SU-DHL-6 (cell line): ENCODE measurements around the gene SLC6A7.

Experiments used
- H2AFZ ChIP-seq: fragments of 200-600 bp; sonication (generic); 2 replicates; pipeline ENCODE4 v1.6.1; 2014; ENCODE audit warnings: low read depth, mild to moderate bottlenecking, moderate library complexity, mixed read lengths, antibody characterized with exemption, low read length; ENCODE audit not compliant: severe bottlenecking
- H3F3A ChIP-seq: fragments of 200-600 bp; shearing (Covaris generic); 2 replicates; pipeline ENCODE4 v1.6.0; 2016; ENCODE audit warnings: antibody characterized with exemption, mild to moderate bottlenecking; ENCODE audit not compliant: insufficient read depth
- H3K27ac ChIP-seq: fragments of 200-600 bp; sonication (generic); 2 replicates; pipeline ENCODE4 v1.5.1; 2016; ENCODE audit warnings: low read depth, mild to moderate bottlenecking, low read length, moderate library complexity, mixed read lengths
- H3K27me3 ChIP-seq: fragments of 200-600 bp; sonication (generic), shearing (Covaris generic); 2 replicates; pipeline ENCODE4 v1.6.0; 2014; ENCODE audit warnings: mild to moderate bottlenecking, low read length
- H3K36me3 ChIP-seq: fragments of 200-600 bp; sonication (generic); 2 replicates; pipeline ENCODE4 v1.6.1; 2014; ENCODE audit warnings: mild to moderate bottlenecking, low read length, mixed read lengths
- H3K4me2 ChIP-seq: fragments of 300-600, 200-600 bp; shearing (Covaris generic), sonication (generic); 2 replicates; pipeline ENCODE4 v1.6.0; 2014; ENCODE audit warnings: low read length, low read depth, mild to moderate bottlenecking; ENCODE audit not compliant: poor library complexity, severe bottlenecking
- H3K4me3 ChIP-seq: fragments of 200-600 bp; sonication (generic); 2 replicates; pipeline ENCODE4 v1.5.1; 2014; ENCODE audit warnings: antibody characterized with exemption, low read length, mild to moderate bottlenecking, mixed read lengths; ENCODE audit not compliant: insufficient read depth, poor library complexity, severe bottlenecking
- H3K79me2 ChIP-seq: fragments of 200-600 bp; sonication (generic); 2 replicates; pipeline ENCODE4 v1.6.1; 2014; ENCODE audit warnings: mild to moderate bottlenecking, low read length, moderate library complexity; ENCODE audit not compliant: insufficient read depth
- H3K9ac ChIP-seq: fragments of 200-600 bp; sonication (generic); 2 replicates; pipeline ENCODE4 v1.7.0; 2014; ENCODE audit warnings: mild to moderate bottlenecking, low read length
- H3K9me2 ChIP-seq: fragments of 200-600 bp; sonication (generic); replicated peaks from 2 replicates; pipeline ENCODE4 v1.6.1; 2014; ENCODE audit warnings: low read length; ENCODE audit not compliant: insufficient read depth
- H3K9me3 ChIP-seq: fragments of 200-600 bp; sonication (generic); 2 replicates; pipeline ENCODE4 v1.6.1; 2014; ENCODE audit warnings: low read length, mixed read lengths; ENCODE audit not compliant: insufficient read depth
- H4K20me1 ChIP-seq: fragments of 200-600 bp; sonication (generic); 2 replicates; pipeline ENCODE4 v1.6.1; 2014; ENCODE audit warnings: low read depth, mild to moderate bottlenecking, antibody characterized with exemption, low read length, moderate library complexity, mixed read lengths
- EZH2phosphoT487 ChIP-seq: fragments of 200-600 bp; sonication (generic), shearing (Covaris generic); conservative IDR thresholded peaks from 2 replicates; pipeline ENCODE4 v1.6.1; 2018; ENCODE audit warnings: mild to moderate bottlenecking, antibody characterized with exemption, low read length, moderate library complexity, mixed read lengths
- TF ChIP-seq, protein P1 (sequence below): fragments of 200-600 bp; sonication (generic); IDR thresholded peaks from one replicate; pipeline ENCODE4 v1.5.1; 2017; ENCODE audit warnings: antibody characterized with exemption, mild to moderate bottlenecking, low read length, moderate library complexity; ENCODE audit not compliant: insufficient read depth, poor library complexity, severe bottlenecking

Gene SLC6A7

DNA sequence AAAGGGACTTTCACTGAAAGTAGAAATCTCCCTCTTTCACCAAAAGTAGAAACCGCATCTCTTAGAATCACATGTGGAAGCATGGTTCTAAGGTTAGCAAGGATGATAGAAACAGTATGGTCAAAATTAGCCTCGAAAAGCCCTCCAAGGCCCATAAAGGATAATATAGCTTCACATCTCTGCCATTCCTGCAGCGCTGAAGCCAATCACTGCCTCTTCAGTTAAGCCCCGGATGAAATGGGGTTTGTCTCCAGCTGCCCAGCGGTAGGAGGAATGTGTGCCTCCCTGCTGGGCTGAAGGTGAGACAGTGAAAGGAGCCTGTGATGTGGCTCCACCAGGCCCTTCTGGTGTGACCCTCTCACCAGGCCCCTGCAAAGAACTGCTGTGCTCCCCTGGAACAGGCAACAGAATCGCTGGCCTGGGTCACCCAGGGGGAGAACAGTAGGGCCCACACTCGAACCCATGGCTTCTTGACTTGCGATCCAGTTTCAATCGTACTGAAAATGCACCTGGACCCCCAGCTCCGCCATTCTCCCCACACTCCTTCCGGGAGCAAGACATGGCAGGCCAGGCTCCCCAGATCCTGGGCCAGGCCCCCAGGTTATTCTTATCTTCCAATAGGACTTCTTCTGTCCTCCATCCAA, 52.5 kb downstream of the SLC6A7 start:
- Histone ChIP-seq H3F3A (no peaks in the 10 kb centered on the region), H2AFZ (no peak overlapping the region)

GRCh38 chr5:150243590-150243989, 53.7 kb downstream of the SLC6A7 start:
- H3K27me3 ChIP-seq, result no peaks in the 10 kb centered on the region
- H3K79me2 ChIP-seq, result no peaks in the 10 kb centered on the region
- H3K9me3 ChIP-seq, result no peaks in the 10 kb centered on the region
- H3K27ac ChIP-seq, result no peak overlapping the region
- H2AFZ ChIP-seq, result no peak overlapping the region
- H3K36me3 ChIP-seq, result no peaks in the 10 kb centered on the region
- H3K4me2 ChIP-seq, result no peak overlapping the region
- no peaks in the 10 kb centered on the region for H3K9me2 ChIP-seq
- TF ChIP-seq, protein P1, sequence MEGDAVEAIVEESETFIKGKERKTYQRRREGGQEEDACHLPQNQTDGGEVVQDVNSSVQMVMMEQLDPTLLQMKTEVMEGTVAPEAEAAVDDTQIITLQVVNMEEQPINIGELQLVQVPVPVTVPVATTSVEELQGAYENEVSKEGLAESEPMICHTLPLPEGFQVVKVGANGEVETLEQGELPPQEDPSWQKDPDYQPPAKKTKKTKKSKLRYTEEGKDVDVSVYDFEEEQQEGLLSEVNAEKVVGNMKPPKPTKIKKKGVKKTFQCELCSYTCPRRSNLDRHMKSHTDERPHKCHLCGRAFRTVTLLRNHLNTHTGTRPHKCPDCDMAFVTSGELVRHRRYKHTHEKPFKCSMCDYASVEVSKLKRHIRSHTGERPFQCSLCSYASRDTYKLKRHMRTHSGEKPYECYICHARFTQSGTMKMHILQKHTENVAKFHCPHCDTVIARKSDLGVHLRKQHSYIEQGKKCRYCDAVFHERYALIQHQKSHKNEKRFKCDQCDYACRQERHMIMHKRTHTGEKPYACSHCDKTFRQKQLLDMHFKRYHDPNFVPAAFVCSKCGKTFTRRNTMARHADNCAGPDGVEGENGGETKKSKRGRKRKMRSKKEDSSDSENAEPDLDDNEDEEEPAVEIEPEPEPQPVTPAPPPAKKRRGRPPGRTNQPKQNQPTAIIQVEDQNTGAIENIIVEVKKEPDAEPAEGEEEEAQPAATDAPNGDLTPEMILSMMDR, result no peak
- TF ChIP-seq EZH2phosphoT487, result no peak
- H3F3A ChIP-seq, result no peaks in the 10 kb centered on the region
- no peak overlapping the region for H3K9ac ChIP-seq
- H3K4me3 ChIP-seq, result no peak overlapping the region
- no peaks in the 10 kb centered on the region for H4K20me1 ChIP-seq

More for the DNA sequence above, 52.5 kb downstream of the SLC6A7 start:
- Histone ChIP-seq H3K4me3 (no peak overlapping the region), H3K79me2 (no peaks in the 10 kb centered on the region), H3K9me3 (no peaks in the 10 kb centered on the region), H3K36me3 (no peaks in the 10 kb centered on the region), H3K9ac (no peak overlapping the region), H3K9me2 (no peaks in the 10 kb centered on the region), H3K27me3 (no peaks in the 10 kb centered on the region), H4K20me1 (no peaks in the 10 kb centered on the region), H3K4me2 (no peak overlapping the region), H3K27ac (no peak overlapping the region)
- TF ChIP-seq, protein P1, result no peak
- TF ChIP-seq EZH2phosphoT487, result no peak

DNA sequence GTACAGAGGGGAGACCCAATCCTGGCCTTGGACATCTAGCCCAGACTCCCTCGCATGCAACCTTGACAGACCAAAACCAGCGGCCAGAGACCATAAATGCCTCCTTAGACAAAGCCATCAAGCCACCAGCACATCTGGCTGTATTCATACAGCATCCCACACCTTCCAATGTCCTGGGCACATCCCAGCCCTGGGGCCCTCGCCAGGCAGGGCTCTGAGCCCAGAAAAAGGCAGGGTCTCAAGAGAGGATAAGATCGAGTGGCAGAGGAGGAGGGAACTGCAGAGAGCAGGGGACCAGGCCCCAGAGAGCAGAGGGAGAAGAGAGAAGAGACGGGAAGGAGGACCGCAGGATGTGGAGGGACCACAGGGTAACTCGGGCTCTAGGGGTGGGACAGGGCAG, 54.3 kb downstream of the SLC6A7 start:
- H3K9me2 ChIP-seq, result no peaks in the 10 kb centered on the region
- no peaks in the 10 kb centered on the region for H3K36me3 ChIP-seq
- H3K9ac ChIP-seq, result no peak overlapping the region
- H3K27me3 ChIP-seq, result no peaks in the 10 kb centered on the region
- H3K79me2 ChIP-seq, result no peaks in the 10 kb centered on the region
- H3K4me2 ChIP-seq, result no peak overlapping the region
- no peaks in the 10 kb centered on the region for H3F3A ChIP-seq
- no peak for TF ChIP-seq EZH2phosphoT487
- TF ChIP-seq, protein P1, result no peak
- no peak overlapping the region for H3K27ac ChIP-seq
- H2AFZ ChIP-seq, result no peak overlapping the region
- H3K9me3 ChIP-seq, result no peaks in the 10 kb centered on the region
- no peaks in the 10 kb centered on the region for H4K20me1 ChIP-seq
- H3K4me3 ChIP-seq, result no peak overlapping the region
